ENCODE data around the gene TFB1M.

- TF ChIP-seq POLR2A (IDR thresholded peaks at IDR 0.05) (no peak), CTCF (IDR thresholded peaks at IDR 0.05) (no peak), EP300 (IDR thresholded peaks at IDR 0.05; ENCODE audit: low read depth) (no peak), POLR2AphosphoS5 (IDR thresholded peaks at IDR 0.05) (no peak)
Observed at GRCh38 chr6:155315516-155315871, 1.2 kb upstream of the TFB1M start.

Data from transverse colon (tissue), 4 donors.